CD14-positive monocyte (primary cell): ENCODE data around the gene PCDHB2. TPM values are rescaled to one million over a fixed set of nuclear protein-coding genes. Genes with fewer than 3 reads are reported as not detected.

Experiments used
- DNase-seq, 3 donors: peaks; one replicate each; pipeline ENCODE4 v3.0.0-alpha.2; 2011 to 2022
- H2AFZ ChIP-seq: 2 replicates; pipeline ENCODE4 v1.6.0; 2012; ENCODE audit warnings: mild to moderate bottlenecking, low read depth, low read length, inconsistent platforms; ENCODE audit not compliant: insufficient read depth, poor library complexity, severe bottlenecking
- H3K27ac ChIP-seq, 2 donors: 1 replicate in 1 of 2; 2 replicates in 1 of 2; pipeline ENCODE4 v1.5.1; 2012 to 2013; ENCODE audit warnings: low read length in 2 of 2, control low read depth in 1 of 2, inconsistent platforms in 1 of 2, low read depth in 1 of 2, mild to moderate bottlenecking in 1 of 2
- H3K27me3 ChIP-seq, 2 donors: one replicate each; pipeline versions ENCODE4 v1.6.0 to v1.6.1; 2011 to 2013; ENCODE audit warnings: low read length in 2 of 2; ENCODE audit not compliant: control insufficient read depth in 2 of 2, insufficient read depth in 2 of 2
- H3K36me3 ChIP-seq, 2 donors: replicated peaks in 1 of 2; 1 replicate in 1 of 2; 2 replicates in 1 of 2; pipeline versions ENCODE4 v1.5.1 to v1.6.1; 2012 to 2013; ENCODE audit warnings: low read length in 2 of 2, control low read depth in 1 of 2, inconsistent platforms in 1 of 2, mild to moderate bottlenecking in 1 of 2; ENCODE audit not compliant: insufficient read depth in 2 of 2, control insufficient read depth in 1 of 2
- H3K4me1 ChIP-seq, 2 donors: 1 replicate in 1 of 2; 2 replicates in 1 of 2; pipeline versions ENCODE4 v1.5.1 to v1.6.1; 2012 to 2013; ENCODE audit warnings: low read length in 2 of 2, control low read depth in 1 of 2, inconsistent platforms in 1 of 2, mild to moderate bottlenecking in 1 of 2, moderate library complexity in 1 of 2; ENCODE audit not compliant: insufficient read depth in 2 of 2, control insufficient read depth in 1 of 2
- H3K4me2 ChIP-seq: replicated peaks from 2 replicates; pipeline ENCODE3; 2012; ENCODE audit warnings: low read length, moderate library complexity, mild to moderate bottlenecking; ENCODE audit not compliant: poor library complexity, severe bottlenecking; ENCODE audit errors: extremely low read depth
- H3K4me3 ChIP-seq, 3 experiments: fragments of 200-600 bp in 1 of 3; sonication (generic) in 1 of 3; replicated peaks in 1 of 3; 1 replicate in 2 of 3; 2 replicates in 1 of 3; pipeline ENCODE4 v1.5.1; 2011 to 2013; ENCODE audit warnings: low read length in 3 of 3, mild to moderate bottlenecking in 3 of 3, control low read depth in 2 of 3, low read depth in 2 of 3, inconsistent platforms in 1 of 3, moderate library complexity in 1 of 3
- H3K79me2 ChIP-seq: 2 replicates; pipeline ENCODE4 v1.6.0; 2012; ENCODE audit warnings: mild to moderate bottlenecking, control low read depth, inconsistent platforms, low read length, moderate library complexity; ENCODE audit not compliant: insufficient read depth
- H3K9ac ChIP-seq: 2 replicates; pipeline ENCODE4 v1.6.0; 2017; ENCODE audit warnings: low read length, mild to moderate bottlenecking; ENCODE audit not compliant: insufficient read depth, poor library complexity, severe bottlenecking
- H3K9me3 ChIP-seq, 2 donors: replicated peaks in 1 of 2; 1 replicate in 1 of 2; 2 replicates in 1 of 2; pipeline versions ENCODE4 v1.5.1 to v1.6.1; 2012 to 2013; ENCODE audit warnings: low read length in 2 of 2, control low read depth in 1 of 2; ENCODE audit not compliant: control insufficient read depth in 1 of 2, insufficient read depth in 1 of 2
- H4K20me1 ChIP-seq: 2 replicates; pipeline ENCODE4 v1.6.0; 2012; ENCODE audit warnings: mild to moderate bottlenecking, low read length, control low read depth, moderate library complexity; ENCODE audit not compliant: insufficient read depth
- H3K27ac Mint-ChIP-seq, 7 donors: one replicate each; pipeline ENCODE4 v1.8.0; 2020; ENCODE audit warnings: mild to moderate bottlenecking in 7 of 7, mixed read lengths in 7 of 7, moderate library complexity in 6 of 7, inconsistent platforms in 2 of 7
- H3K27me3 Mint-ChIP-seq, 3 donors: one replicate each; pipeline ENCODE4 v1.8.0; 2021 to 2022; ENCODE audit warnings: low read depth in 3 of 3, mild to moderate bottlenecking in 3 of 3, mixed read lengths in 3 of 3, moderate library complexity in 3 of 3, inconsistent platforms in 1 of 3
- H3K36me3 Mint-ChIP-seq, 2 donors: one replicate each; pipeline ENCODE4 v1.8.0; 2020; ENCODE audit warnings: mixed read lengths in 2 of 2, inconsistent platforms in 1 of 2, mild to moderate bottlenecking in 1 of 2
- H3K4me1 Mint-ChIP-seq: one replicate; pipeline ENCODE4 v1.8.0; 2020; ENCODE audit warnings: mild to moderate bottlenecking, mixed read lengths
- H3K4me3 Mint-ChIP-seq, 2 donors: one replicate each; pipeline ENCODE4 v1.8.0; 2020; ENCODE audit warnings: mild to moderate bottlenecking in 2 of 2, mixed read lengths in 2 of 2, moderate library complexity in 1 of 2
- H3K9me3 Mint-ChIP-seq, 7 donors: one replicate each; pipeline ENCODE4 v1.8.0; 2020 to 2022; ENCODE audit warnings: mixed read lengths in 7 of 7, mild to moderate bottlenecking in 6 of 7, moderate library complexity in 6 of 7, inconsistent platforms in 2 of 7
- CTCF ChIP-seq: fragments of 200-600 bp; IDR thresholded peaks from one replicate; pipeline ENCODE4 v1.8.0; 2022; ENCODE audit warnings: antibody characterized with exemption, mild to moderate bottlenecking
- WGBS: methylation state at CpG from one replicate; pipeline ENCODE4 v1.1.5; 2013; ENCODE audit warnings: missing lambda C conversion rate; ENCODE audit not compliant: insufficient coverage; 5-methylcytosine and 5-hydroxymethylcytosine counted together
- intact Hi-C, 2 donors: fragments of 100-400 bp; cut with micrococcal nuclease; formaldehyde crosslinking; loops; one replicate each; pipeline versions ENCODE4 v1.15.0 to v1.15.1; 2023
- polyA plus RNA-seq, 3 donors: library from polyadenylated mRNA; depleted of rRNA in 1 of 3; unstranded in 2 of 3; stranded (reverse) in 1 of 3; fragments of 300-500 nt in 2 of 3; fragments of >200 nt in 1 of 3; fragmentation: Illumina TruSeq in 2 of 3; gene quantifications; 1 replicate in 2 of 3; 2 replicates in 1 of 3; pipeline ENCODE4 v1.2.3, GENCODE V29; 2012 to 2021

The PCDHB2 gene
- polyA plus RNA-seq, 3 donors = not detected

DNA sequence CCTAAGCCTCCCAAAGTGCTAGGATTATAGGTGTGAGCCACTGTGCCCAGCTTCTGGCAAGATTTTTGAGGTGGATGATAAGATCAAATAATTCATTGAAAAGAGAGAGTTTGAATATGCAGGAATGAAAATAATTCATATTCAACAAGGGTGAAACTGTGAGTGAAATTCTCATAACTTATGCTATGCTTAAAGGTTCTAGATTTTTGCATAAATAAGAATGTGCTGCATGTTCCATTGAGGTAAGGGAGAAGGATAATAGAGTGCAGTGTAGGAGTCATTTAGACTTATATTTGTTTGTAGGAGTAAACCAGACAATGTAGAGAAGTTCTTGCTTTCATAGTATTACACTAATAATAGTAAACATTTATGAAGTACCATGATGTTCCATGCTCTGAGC lies 12.2 kb upstream of the PCDHB2 start:
- intact Hi-C loops = no loop called here
- Mint-ChIP-seq H3K9me3 (peaks cover 13 to 48% (median 42%) of the 10 kb centered on the region in 7 donors), H3K27ac (no peak overlapping the region), H3K4me1 (no peaks in the 10 kb centered on the region), H3K4me3 (no peak overlapping the region), H3K27me3 (peaks cover 9 to 11% (median 9%) of the 10 kb centered on the region in 3 donors), H3K36me3 (no peaks in the 10 kb centered on the region)
- H4K20me1 ChIP-seq = no peaks in the 10 kb centered on the region
- peaks cover 5 to 9% of the 10 kb centered on the region in 2 donors for H3K27me3 ChIP-seq
- H2AFZ ChIP-seq = no peak overlapping the region
- H3K36me3 ChIP-seq = no peaks in the 10 kb centered on the region
- TF ChIP-seq CTCF = no peak
- no peak overlapping the region for H3K9ac ChIP-seq
- no peaks in the 10 kb centered on the region for H3K79me2 ChIP-seq
- H3K9me3 ChIP-seq = peaks cover 27 to 32% of the 10 kb centered on the region in 2 donors
- no peaks in the 10 kb centered on the region for H3K4me1 ChIP-seq
- no peak for DNase-seq
- no peak overlapping the region for H3K4me3 ChIP-seq
- H3K4me2 ChIP-seq = no peak overlapping the region
- H3K27ac ChIP-seq = no peak overlapping the region

GRCh38 chr5:141084487-141084989 lies 9.9 kb upstream of the PCDHB2 start:
- no peak overlapping the region for H2AFZ ChIP-seq
- peaks cover 9 to 34% (median 27%) of the 10 kb centered on the region in 7 donors for H3K9me3 Mint-ChIP-seq

More at GRCh38 chr5:141084487-141084989, 9.9 kb upstream of the PCDHB2 start:
- WGBS = 17% methylated on average over 12 of the region's 21 CpGs
- DNase-seq = no peak
- no peaks in the 10 kb centered on the region for H3K36me3 ChIP-seq
- H3K27ac ChIP-seq = no peak overlapping the region
- no peak overlapping the region for H3K27ac Mint-ChIP-seq
- no peak for TF ChIP-seq CTCF
- intact Hi-C loops = no loop called here
- no peaks in the 10 kb centered on the region for H3K4me1 ChIP-seq
- H3K27me3 ChIP-seq = peaks cover 5 to 9% of the 10 kb centered on the region in 2 donors
- no peak overlapping the region for H3K4me3 ChIP-seq
- H3K79me2 ChIP-seq = no peaks in the 10 kb centered on the region
- H3K36me3 Mint-ChIP-seq = no peaks in the 10 kb centered on the region
- no peaks in the 10 kb centered on the region for H4K20me1 ChIP-seq
- H3K4me2 ChIP-seq = no peak overlapping the region
- H3K9ac ChIP-seq = no peak overlapping the region
- H3K27me3 Mint-ChIP-seq = peaks cover 9% of the 10 kb centered on the region in 3 donors
- H3K4me1 Mint-ChIP-seq = no peaks in the 10 kb centered on the region
- peaks cover 9 to 10% of the 10 kb centered on the region in 2 donors for H3K9me3 ChIP-seq
- H3K4me3 Mint-ChIP-seq = peak overlapping the region in 1 of 2 donors; percentile 68
